CD14-positive monocyte (primary cell): ENCODE data around the gene CNPY2. TPM values are rescaled to one million over a fixed set of nuclear protein-coding genes. Genes with fewer than 3 reads are reported as not detected.

Source experiments
- DNase-seq, 3 donors: peaks; one replicate each; pipeline ENCODE4 v3.0.0-alpha.2; 2011 to 2022
- H2AFZ ChIP-seq: 2 replicates; pipeline ENCODE4 v1.6.0; 2012; ENCODE audit warnings: mild to moderate bottlenecking, low read depth, low read length, inconsistent platforms; ENCODE audit not compliant: insufficient read depth, poor library complexity, severe bottlenecking
- H3K27ac ChIP-seq, 2 donors: 1 replicate in 1 of 2; 2 replicates in 1 of 2; pipeline ENCODE4 v1.5.1; 2012 to 2013; ENCODE audit warnings: low read length in 2 of 2, control low read depth in 1 of 2, inconsistent platforms in 1 of 2, low read depth in 1 of 2, mild to moderate bottlenecking in 1 of 2
- H3K27me3 ChIP-seq, 2 donors: one replicate each; pipeline versions ENCODE4 v1.6.0 to v1.6.1; 2011 to 2013; ENCODE audit warnings: low read length in 2 of 2; ENCODE audit not compliant: control insufficient read depth in 2 of 2, insufficient read depth in 2 of 2
- H3K36me3 ChIP-seq, 2 donors: replicated peaks in 1 of 2; 1 replicate in 1 of 2; 2 replicates in 1 of 2; pipeline versions ENCODE4 v1.5.1 to v1.6.1; 2012 to 2013; ENCODE audit warnings: low read length in 2 of 2, control low read depth in 1 of 2, inconsistent platforms in 1 of 2, mild to moderate bottlenecking in 1 of 2; ENCODE audit not compliant: insufficient read depth in 2 of 2, control insufficient read depth in 1 of 2
- H3K4me1 ChIP-seq, 2 donors: 1 replicate in 1 of 2; 2 replicates in 1 of 2; pipeline versions ENCODE4 v1.5.1 to v1.6.1; 2012 to 2013; ENCODE audit warnings: low read length in 2 of 2, control low read depth in 1 of 2, inconsistent platforms in 1 of 2, mild to moderate bottlenecking in 1 of 2, moderate library complexity in 1 of 2; ENCODE audit not compliant: insufficient read depth in 2 of 2, control insufficient read depth in 1 of 2
- H3K4me2 ChIP-seq: replicated peaks from 2 replicates; pipeline ENCODE3; 2012; ENCODE audit warnings: low read length, moderate library complexity, mild to moderate bottlenecking; ENCODE audit not compliant: poor library complexity, severe bottlenecking; ENCODE audit errors: extremely low read depth
- H3K4me3 ChIP-seq, 3 experiments: fragments of 200-600 bp in 1 of 3; sonication (generic) in 1 of 3; replicated peaks in 1 of 3; 1 replicate in 2 of 3; 2 replicates in 1 of 3; pipeline ENCODE4 v1.5.1; 2011 to 2013; ENCODE audit warnings: low read length in 3 of 3, mild to moderate bottlenecking in 3 of 3, control low read depth in 2 of 3, low read depth in 2 of 3, inconsistent platforms in 1 of 3, moderate library complexity in 1 of 3
- H3K79me2 ChIP-seq: 2 replicates; pipeline ENCODE4 v1.6.0; 2012; ENCODE audit warnings: mild to moderate bottlenecking, control low read depth, inconsistent platforms, low read length, moderate library complexity; ENCODE audit not compliant: insufficient read depth
- H3K9ac ChIP-seq: 2 replicates; pipeline ENCODE4 v1.6.0; 2017; ENCODE audit warnings: low read length, mild to moderate bottlenecking; ENCODE audit not compliant: insufficient read depth, poor library complexity, severe bottlenecking
- H3K9me3 ChIP-seq, 2 donors: replicated peaks in 1 of 2; 1 replicate in 1 of 2; 2 replicates in 1 of 2; pipeline versions ENCODE4 v1.5.1 to v1.6.1; 2012 to 2013; ENCODE audit warnings: low read length in 2 of 2, control low read depth in 1 of 2; ENCODE audit not compliant: control insufficient read depth in 1 of 2, insufficient read depth in 1 of 2
- H4K20me1 ChIP-seq: 2 replicates; pipeline ENCODE4 v1.6.0; 2012; ENCODE audit warnings: mild to moderate bottlenecking, low read length, control low read depth, moderate library complexity; ENCODE audit not compliant: insufficient read depth
- H3K27ac Mint-ChIP-seq, 7 donors: one replicate each; pipeline ENCODE4 v1.8.0; 2020; ENCODE audit warnings: mild to moderate bottlenecking in 7 of 7, mixed read lengths in 7 of 7, moderate library complexity in 6 of 7, inconsistent platforms in 2 of 7
- H3K27me3 Mint-ChIP-seq, 3 donors: one replicate each; pipeline ENCODE4 v1.8.0; 2021 to 2022; ENCODE audit warnings: low read depth in 3 of 3, mild to moderate bottlenecking in 3 of 3, mixed read lengths in 3 of 3, moderate library complexity in 3 of 3, inconsistent platforms in 1 of 3
- H3K36me3 Mint-ChIP-seq, 2 donors: one replicate each; pipeline ENCODE4 v1.8.0; 2020; ENCODE audit warnings: mixed read lengths in 2 of 2, inconsistent platforms in 1 of 2, mild to moderate bottlenecking in 1 of 2
- H3K4me1 Mint-ChIP-seq: one replicate; pipeline ENCODE4 v1.8.0; 2020; ENCODE audit warnings: mild to moderate bottlenecking, mixed read lengths
- H3K4me3 Mint-ChIP-seq, 2 donors: one replicate each; pipeline ENCODE4 v1.8.0; 2020; ENCODE audit warnings: mild to moderate bottlenecking in 2 of 2, mixed read lengths in 2 of 2, moderate library complexity in 1 of 2
- H3K9me3 Mint-ChIP-seq, 7 donors: one replicate each; pipeline ENCODE4 v1.8.0; 2020 to 2022; ENCODE audit warnings: mixed read lengths in 7 of 7, mild to moderate bottlenecking in 6 of 7, moderate library complexity in 6 of 7, inconsistent platforms in 2 of 7
- WGBS: methylation state at CpG from one replicate; pipeline ENCODE4 v1.1.5; 2013; ENCODE audit warnings: missing lambda C conversion rate; ENCODE audit not compliant: insufficient coverage; 5-methylcytosine and 5-hydroxymethylcytosine counted together
- intact Hi-C, 2 donors: fragments of 100-400 bp; cut with micrococcal nuclease; formaldehyde crosslinking; loops; one replicate each; pipeline versions ENCODE4 v1.15.0 to v1.15.1; 2023
- polyA plus RNA-seq, 3 donors: library from polyadenylated mRNA; depleted of rRNA in 1 of 3; unstranded in 2 of 3; stranded (reverse) in 1 of 3; fragments of 300-500 nt in 2 of 3; fragments of >200 nt in 1 of 3; fragmentation: Illumina TruSeq in 2 of 3; gene quantifications; 1 replicate in 2 of 3; 2 replicates in 1 of 3; pipeline ENCODE4 v1.2.3, GENCODE V29; 2012 to 2021
- TF ChIP-seq, protein P1 (sequence below): fragments of 200-600 bp; IDR thresholded peaks from one replicate; pipeline ENCODE4 v1.8.0; 2022; ENCODE audit warnings: antibody characterized with exemption, mild to moderate bottlenecking

The CNPY2 gene
- polyA plus RNA-seq, 3 donors: 50.4 to 122 (median 121) TPM

DNA sequence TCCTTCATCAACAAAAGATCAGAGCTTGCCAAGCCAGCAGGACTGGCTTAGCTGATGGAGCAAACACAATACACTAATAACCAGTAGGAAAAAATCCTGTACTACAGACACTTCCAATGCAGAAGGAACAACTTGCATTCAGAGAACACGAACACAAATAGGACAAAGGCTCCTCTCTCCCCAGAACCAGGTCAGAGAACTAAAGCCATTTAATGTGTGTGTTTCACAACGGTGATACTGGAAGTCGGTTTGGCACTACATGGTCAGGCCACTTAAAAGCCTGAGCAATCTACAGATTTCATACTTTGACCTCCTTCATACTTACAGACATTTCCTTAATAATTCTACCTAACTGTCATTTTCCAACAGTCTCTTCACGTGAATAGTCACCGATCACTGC is 22.0 kb downstream of the CNPY2 start:
- TF ChIP-seq, protein P1, sequence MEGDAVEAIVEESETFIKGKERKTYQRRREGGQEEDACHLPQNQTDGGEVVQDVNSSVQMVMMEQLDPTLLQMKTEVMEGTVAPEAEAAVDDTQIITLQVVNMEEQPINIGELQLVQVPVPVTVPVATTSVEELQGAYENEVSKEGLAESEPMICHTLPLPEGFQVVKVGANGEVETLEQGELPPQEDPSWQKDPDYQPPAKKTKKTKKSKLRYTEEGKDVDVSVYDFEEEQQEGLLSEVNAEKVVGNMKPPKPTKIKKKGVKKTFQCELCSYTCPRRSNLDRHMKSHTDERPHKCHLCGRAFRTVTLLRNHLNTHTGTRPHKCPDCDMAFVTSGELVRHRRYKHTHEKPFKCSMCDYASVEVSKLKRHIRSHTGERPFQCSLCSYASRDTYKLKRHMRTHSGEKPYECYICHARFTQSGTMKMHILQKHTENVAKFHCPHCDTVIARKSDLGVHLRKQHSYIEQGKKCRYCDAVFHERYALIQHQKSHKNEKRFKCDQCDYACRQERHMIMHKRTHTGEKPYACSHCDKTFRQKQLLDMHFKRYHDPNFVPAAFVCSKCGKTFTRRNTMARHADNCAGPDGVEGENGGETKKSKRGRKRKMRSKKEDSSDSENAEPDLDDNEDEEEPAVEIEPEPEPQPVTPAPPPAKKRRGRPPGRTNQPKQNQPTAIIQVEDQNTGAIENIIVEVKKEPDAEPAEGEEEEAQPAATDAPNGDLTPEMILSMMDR: no peak
- no peaks in the 10 kb centered on the region for H3K9me3 ChIP-seq
- no peaks in the 10 kb centered on the region for H3K27me3 ChIP-seq
- H3K4me3 Mint-ChIP-seq: no peak overlapping the region
- H3K4me2 ChIP-seq: no peak overlapping the region
- H3K27ac ChIP-seq: peak overlapping the region in 1 of 2 donors; percentile 41
- peaks cover 29% of the 10 kb centered on the region for H3K4me1 Mint-ChIP-seq
- H2AFZ ChIP-seq: no peak overlapping the region
- H3K4me1 ChIP-seq: peaks cover 24 to 29% of the 10 kb centered on the region in 2 donors
- H3K36me3 ChIP-seq: peaks cover 25 to 47% of the 10 kb centered on the region in 2 donors
- no peak overlapping the region for H3K4me3 ChIP-seq
- peaks cover 27 to 60% of the 10 kb centered on the region in 2 donors for H3K36me3 Mint-ChIP-seq
- H3K9me3 Mint-ChIP-seq: no peaks in the 10 kb centered on the region
- intact Hi-C loops: no loop called here
- DNase-seq: no peak
- WGBS: 91% methylated on average over 4 of the region's 5 CpGs
- H3K79me2 ChIP-seq: peaks cover 99% of the 10 kb centered on the region
- peaks cover 93% of the 10 kb centered on the region for H4K20me1 ChIP-seq
- H3K27me3 Mint-ChIP-seq: peaks cover 0 to 5% (median 0%) of the 10 kb centered on the region in 3 donors
- no peak overlapping the region for H3K9ac ChIP-seq
- H3K27ac Mint-ChIP-seq: peak overlapping the region in 3 of 7 donors; percentile 17 to 57 (median 46)

DNA sequence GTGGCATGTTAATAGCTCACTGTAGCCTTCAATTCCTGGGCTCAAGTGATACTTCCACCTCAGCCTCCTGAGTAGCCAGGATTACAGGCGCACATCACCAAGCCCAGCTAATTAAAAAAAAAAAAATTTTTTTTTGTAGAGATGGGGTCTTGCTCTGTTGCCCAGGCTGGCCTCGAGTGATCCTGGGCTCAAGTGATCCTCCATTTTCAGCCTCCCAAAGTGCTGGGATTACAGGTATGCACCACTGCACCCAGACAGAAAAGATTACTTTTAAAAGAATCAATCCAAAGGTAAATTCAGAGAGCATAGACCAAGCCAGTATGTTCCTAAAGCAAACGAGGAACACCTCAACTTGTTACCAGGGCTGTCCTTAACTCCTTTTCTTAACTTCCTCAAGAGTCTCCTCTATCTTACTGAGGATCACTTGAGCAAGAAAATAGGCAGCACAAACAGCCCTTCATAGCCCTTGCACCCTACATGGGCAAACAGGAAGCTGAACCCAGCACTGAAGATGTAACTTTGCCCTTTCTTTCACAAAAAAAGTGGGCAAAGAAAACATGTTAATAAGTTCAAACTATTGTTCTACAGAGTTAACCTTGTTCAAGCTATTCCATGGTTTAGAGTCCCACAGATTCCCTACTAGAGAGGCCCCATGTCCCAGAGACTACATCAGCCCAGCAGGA is 26.9 kb downstream of the CNPY2 start:
- Histone ChIP-seq H3K27me3 (no peaks in the 10 kb centered on the region), H3K36me3 (peaks cover 46 to 68% of the 10 kb centered on the region in 2 donors), H3K4me1 (no peaks in the 10 kb centered on the region), H3K9me3 (no peaks in the 10 kb centered on the region), H3K27ac (peak overlapping the region in 1 of 2 donors; percentile 66), H4K20me1 (peaks cover 65% of the 10 kb centered on the region), H3K9ac (no peak overlapping the region), H3K4me2 (no peak overlapping the region), H2AFZ (no peak overlapping the region), H3K79me2 (peaks cover 63% of the 10 kb centered on the region), H3K4me3 (no peak overlapping the region)
- peak overlapping the region in 3 of 7 donors; percentile 37 to 81 (median 60) for H3K27ac Mint-ChIP-seq
- H3K36me3 Mint-ChIP-seq: peaks cover 33 to 67% of the 10 kb centered on the region in 2 donors
- intact Hi-C loops: no loop called here
- 50% methylated on average over 2 of the region's 3 CpGs for WGBS
- no peak overlapping the region for H3K4me3 Mint-ChIP-seq
- H3K9me3 Mint-ChIP-seq: no peaks in the 10 kb centered on the region
- DNase-seq: no peak
- TF ChIP-seq, protein P1: no peak
- peaks cover 4% of the 10 kb centered on the region for H3K4me1 Mint-ChIP-seq
- H3K27me3 Mint-ChIP-seq: peaks cover 0 to 3% (median 0%) of the 10 kb centered on the region in 3 donors
